GM12801 (cell line): Measurements from ENCODE around the gene CHPF2.

Source experiments
- TF ChIP-seq, protein P1 (sequence below): IDR thresholded peaks from one replicate; pipeline ENCODE4 v1.5.1; 2011; ENCODE audit warnings: control low read depth; ENCODE audit not compliant: insufficient read length; ENCODE audit errors: extremely low read depth

Gene CHPF2

DNA sequence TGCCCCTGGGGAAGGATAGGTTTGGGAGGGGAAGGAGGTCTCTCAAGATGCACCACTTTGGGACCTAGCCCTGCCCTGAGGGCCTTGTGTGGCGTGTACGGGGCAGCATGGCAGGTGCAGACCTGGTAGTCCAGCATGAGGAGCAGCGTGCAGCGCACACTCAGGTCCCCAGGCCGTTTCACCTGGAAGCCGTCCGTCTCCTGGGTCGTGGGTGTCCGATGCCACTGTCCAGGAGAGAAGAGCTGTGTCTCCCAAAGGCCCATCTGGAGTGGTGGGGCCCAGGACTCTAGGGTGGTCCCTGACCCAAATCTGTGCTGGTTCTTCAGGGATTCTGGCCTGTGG lies 9.4 kb downstream of the CHPF2 start:
- TF ChIP-seq, protein P1, sequence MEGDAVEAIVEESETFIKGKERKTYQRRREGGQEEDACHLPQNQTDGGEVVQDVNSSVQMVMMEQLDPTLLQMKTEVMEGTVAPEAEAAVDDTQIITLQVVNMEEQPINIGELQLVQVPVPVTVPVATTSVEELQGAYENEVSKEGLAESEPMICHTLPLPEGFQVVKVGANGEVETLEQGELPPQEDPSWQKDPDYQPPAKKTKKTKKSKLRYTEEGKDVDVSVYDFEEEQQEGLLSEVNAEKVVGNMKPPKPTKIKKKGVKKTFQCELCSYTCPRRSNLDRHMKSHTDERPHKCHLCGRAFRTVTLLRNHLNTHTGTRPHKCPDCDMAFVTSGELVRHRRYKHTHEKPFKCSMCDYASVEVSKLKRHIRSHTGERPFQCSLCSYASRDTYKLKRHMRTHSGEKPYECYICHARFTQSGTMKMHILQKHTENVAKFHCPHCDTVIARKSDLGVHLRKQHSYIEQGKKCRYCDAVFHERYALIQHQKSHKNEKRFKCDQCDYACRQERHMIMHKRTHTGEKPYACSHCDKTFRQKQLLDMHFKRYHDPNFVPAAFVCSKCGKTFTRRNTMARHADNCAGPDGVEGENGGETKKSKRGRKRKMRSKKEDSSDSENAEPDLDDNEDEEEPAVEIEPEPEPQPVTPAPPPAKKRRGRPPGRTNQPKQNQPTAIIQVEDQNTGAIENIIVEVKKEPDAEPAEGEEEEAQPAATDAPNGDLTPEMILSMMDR = no peak

DNA sequence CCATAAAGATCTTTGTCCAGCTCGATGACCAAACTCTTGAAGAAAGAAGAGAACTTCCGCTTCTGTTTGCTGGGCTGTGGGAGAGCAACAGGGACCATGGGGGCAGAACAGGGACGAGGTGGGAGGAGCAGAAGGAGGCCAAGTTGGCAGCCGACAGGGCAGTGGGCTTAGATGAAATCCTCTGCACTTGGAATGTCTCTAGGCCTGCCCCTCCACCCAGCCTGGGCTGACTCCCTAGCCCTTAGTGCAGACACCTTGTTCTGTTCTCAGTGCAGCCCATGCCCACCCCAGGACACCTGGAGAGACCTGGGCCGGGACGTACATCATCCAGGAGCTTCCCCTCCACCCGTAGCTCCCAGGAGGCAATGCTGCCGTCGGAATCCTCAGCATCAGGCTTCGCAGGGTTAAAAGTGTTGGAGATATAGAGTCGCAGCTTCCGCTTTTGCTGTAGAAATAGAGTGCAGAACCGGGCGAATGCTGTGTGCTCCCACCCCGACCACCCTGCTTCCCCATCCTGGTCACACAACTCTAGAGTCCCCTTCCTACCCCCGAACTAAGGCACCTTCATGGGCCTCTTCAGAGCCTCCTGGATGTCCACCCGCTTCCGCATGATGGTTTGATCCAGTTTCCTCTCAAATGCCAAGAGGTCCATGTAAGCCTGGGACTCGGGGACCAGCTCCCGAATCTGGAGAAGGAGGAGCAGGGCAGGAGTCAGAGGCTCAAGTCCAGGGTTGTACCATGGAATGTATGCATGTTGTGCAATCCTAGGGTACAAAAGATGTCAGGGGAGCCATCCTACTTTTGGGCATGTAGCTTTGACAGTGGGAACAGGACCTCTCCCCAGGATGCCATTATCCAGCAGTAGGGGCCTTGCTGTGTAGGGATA lies 10.1 kb downstream of the CHPF2 start:
- TF ChIP-seq, protein P1 = no peak

DNA sequence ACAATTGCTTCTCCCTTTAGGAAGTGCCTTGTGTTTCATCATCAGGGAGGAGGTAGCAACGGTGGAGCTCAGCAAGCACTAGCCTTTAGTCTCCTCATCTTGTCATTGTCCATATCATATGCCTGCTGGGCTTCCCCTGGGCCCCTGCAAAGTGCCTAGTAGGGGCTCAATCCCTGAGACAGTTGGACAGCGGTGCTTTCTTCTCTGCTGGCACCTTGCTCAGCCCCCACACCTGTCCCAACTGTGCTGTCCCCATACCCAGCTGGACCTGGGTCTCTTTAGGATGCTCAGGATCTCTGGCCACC lies 10.7 kb downstream of the CHPF2 start:
- TF ChIP-seq, protein P1 = no peak

DNA sequence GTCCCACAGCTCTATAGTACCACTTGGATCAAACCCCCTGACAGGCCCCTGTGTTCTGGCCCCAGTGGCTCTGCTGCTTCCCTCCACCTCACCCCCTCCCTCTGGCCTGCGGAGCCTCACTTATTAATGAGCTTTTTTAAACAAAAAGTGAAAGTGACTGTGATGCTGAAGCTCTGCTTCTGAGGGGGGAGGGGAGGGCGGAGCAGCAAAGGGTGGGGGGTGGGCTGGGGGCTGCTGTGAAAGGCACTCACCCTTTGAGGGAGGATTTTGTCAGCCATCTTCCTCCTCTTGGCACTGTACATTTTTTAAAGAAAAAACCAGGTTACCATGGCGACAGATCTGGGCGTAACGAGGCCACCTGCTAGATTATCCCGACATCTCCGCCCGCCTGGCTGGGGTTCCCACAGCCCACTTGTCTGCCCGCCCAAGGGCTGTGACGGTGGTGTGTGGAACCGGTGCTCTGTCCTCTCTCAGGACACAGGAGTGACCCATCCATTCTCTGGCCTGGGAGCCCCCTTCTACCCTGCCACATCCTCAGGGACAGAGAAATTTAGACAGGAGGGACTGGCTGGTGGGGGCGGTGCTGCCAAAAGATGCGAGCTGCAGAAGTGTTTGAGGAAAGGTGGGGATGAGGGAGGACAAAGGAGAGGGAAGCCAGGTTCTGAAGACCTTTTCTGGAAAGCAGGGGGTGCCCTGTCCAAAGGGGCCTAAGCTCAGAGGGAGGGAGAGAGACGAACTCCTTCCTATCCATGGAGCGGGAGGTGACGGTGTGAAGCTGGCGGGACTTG lies 11.3 kb downstream of the CHPF2 start:
- TF ChIP-seq, protein P1 = no peak

- TF ChIP-seq, protein P1 = no peak
These were observed 12.0 kb downstream of the CHPF2 start for GRCh38 chr7:151244196-151244840.

- TF ChIP-seq, protein P1 = no peak
These were observed 12.6 kb downstream of the CHPF2 start for GRCh38 chr7:151244841-151245346.
